Left ventricle myocardium inferior (tissue), 1 donor: ENCODE data around the gene PPTC7. TPM values are rescaled to one million over a fixed set of nuclear protein-coding genes. Genes with fewer than 3 reads are reported as not detected.

Source experiments
- DNase-seq: peaks from one replicate; pipeline ENCODE4 v3.0.0-alpha.2; 2020
- H3K27ac ChIP-seq: fragments of 200-600 bp; replicated peaks from 2 replicates; pipeline ENCODE4 v1.8.0; 2021
- H3K27me3 ChIP-seq: fragments of 200-600 bp; 2 replicates; pipeline ENCODE4 v1.8.0; 2021; ENCODE audit warnings: low read depth
- H3K36me3 ChIP-seq: fragments of 200-600 bp; 2 replicates; pipeline ENCODE4 v1.8.0; 2021
- H3K4me1 ChIP-seq: fragments of 200-600 bp; 2 replicates; pipeline ENCODE4 v1.8.0; 2021
- H3K4me3 ChIP-seq: fragments of 200-600 bp; 2 replicates; pipeline ENCODE4 v1.8.0; 2021; ENCODE audit warnings: mild to moderate bottlenecking, moderate library complexity
- H3K9me3 ChIP-seq: fragments of 200-600 bp; replicated peaks from 2 replicates; pipeline ENCODE4 v1.8.0; 2021
- intact Hi-C: fragments of 100-400 bp; cut with micrococcal nuclease; formaldehyde crosslinking; loops from one replicate; pipeline ENCODE4 v1.11.0; 2022
- total RNA-seq: library from RNA; stranded (reverse); fragmentation: NEBNext Ultra II Directional; extraction: Animal tissue kit (Norgen Biotek cat#: 25700); gene quantifications from one replicate; pipeline ENCODE4 v1.2.1, GENCODE V29; 2021
- TF ChIP-seq, protein P1 (sequence below): fragments of 200-600 bp; IDR thresholded peaks from 2 replicates; pipeline ENCODE4 v1.8.0; 2021; ENCODE audit warnings: antibody characterized with exemption, mild to moderate bottlenecking, borderline replicate concordance
- donor health status: DM: no; HTN: yes; CAD: no; lungs with severe emphysema.

PPTC7 gene
- total RNA-seq, 1 donor from 2014 or later, result 103 TPM

DNA sequence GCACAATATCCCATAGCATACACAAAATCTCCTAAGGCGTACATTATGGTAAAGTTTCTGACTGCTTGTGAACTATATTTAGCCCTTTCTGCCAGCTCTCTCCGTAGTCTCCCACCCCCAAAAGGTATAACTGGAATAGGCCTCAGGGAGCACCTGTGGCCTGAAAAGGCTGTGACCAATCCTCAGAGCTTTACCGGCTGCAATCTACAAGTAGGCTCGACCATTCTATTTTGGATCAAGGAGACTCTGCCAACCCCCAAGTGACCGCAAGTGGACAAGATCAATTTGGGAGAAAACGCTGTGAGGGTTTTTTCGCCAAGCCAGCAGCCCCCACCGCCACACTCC, 1.2 kb downstream of the PPTC7 start:
- Histone ChIP-seq H3K36me3 (no peaks in the 10 kb centered on the region), H3K4me1 (peaks cover 88% of the 10 kb centered on the region), H3K9me3 (no peaks in the 10 kb centered on the region), H3K27me3 (no peaks in the 10 kb centered on the region), H3K27ac (peak overlapping the region; percentile 91), H3K4me3 (peak overlapping the region; percentile 75)
- intact Hi-C loops, result no loop called here
- DNase-seq, result no peak
- TF ChIP-seq, protein P1, sequence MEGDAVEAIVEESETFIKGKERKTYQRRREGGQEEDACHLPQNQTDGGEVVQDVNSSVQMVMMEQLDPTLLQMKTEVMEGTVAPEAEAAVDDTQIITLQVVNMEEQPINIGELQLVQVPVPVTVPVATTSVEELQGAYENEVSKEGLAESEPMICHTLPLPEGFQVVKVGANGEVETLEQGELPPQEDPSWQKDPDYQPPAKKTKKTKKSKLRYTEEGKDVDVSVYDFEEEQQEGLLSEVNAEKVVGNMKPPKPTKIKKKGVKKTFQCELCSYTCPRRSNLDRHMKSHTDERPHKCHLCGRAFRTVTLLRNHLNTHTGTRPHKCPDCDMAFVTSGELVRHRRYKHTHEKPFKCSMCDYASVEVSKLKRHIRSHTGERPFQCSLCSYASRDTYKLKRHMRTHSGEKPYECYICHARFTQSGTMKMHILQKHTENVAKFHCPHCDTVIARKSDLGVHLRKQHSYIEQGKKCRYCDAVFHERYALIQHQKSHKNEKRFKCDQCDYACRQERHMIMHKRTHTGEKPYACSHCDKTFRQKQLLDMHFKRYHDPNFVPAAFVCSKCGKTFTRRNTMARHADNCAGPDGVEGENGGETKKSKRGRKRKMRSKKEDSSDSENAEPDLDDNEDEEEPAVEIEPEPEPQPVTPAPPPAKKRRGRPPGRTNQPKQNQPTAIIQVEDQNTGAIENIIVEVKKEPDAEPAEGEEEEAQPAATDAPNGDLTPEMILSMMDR, result no peak

DNA sequence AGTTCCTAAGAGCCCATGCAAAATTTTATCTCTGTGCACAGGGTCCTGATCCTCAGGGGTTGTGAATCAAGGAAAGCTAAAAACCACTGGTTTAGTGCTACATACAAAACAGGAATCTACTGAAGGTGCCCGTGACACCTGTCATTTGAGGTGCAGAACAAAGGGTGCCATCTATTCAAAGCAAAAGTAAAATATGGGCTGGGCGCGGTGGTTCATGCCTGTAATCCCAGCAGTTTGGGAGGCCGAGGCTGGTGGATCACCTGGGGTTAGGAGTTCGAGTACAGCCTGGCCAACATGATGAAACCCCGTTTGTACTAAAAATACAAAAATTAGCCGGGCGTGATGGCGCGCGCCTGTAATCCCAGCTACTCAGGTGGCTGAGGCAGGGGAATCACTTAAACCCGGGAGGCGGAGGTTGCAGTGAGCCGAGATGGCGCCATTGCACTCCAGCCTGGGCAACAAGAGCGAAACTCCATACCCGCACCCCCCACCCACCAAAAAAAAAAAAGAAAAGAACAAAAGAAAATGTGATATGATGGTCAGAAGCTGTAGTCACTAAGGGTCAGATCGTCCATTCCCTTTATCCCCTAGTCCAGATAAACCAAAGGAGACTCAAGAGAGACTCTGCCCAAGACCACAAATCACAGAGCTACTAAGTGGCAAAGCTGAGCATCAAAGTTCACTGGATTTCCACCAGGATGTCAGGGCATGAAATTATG, 3.4 kb downstream of the PPTC7 start:
- intact Hi-C loops, result no loop called here
- Histone ChIP-seq H3K27ac (peak overlapping the region; percentile 91), H3K4me3 (peak overlapping the region; percentile 75), H3K4me1 (peaks cover 93% of the 10 kb centered on the region), H3K9me3 (no peaks in the 10 kb centered on the region), H3K36me3 (no peaks in the 10 kb centered on the region), H3K27me3 (no peaks in the 10 kb centered on the region)
- TF ChIP-seq, protein P1, result no peak
- DNase-seq, result no peak

DNA sequence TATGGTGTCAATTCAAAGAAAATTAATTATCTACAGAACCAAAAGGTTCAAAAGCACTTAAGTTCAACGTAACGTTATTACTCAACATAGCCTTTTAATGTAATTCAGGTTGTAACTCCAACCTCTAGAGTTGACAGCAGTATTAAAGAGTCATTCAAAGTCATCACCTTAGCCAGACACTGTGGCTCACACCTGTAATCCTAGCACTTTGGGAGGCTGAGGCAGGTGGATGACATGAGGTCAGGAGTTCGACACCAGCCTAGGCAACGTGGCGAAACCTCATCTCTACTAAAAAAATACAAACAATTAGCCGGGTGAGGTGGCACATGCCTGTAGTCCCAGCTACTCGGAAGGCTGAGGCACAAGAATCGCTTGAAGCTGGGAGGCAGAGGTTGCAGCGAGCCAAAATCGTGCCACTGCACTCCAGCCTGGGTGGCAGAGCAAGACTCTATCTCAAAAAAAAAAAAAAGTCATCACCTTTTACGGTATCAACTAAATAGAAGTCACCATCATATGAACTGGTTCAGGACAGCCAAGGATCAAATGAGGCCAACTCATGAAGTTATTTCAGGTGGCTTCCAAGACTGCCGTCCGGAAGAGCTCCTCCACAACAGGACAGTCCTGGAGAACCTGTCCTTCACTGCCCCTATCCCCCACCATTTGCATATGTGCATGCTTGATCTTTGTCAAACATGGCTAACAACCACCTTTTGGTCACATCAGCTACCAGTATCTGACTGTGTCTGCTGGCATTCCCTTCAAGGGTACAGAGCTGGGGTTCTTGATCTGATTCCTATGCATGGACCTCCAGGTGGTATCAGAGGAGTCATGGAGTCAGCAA, 4.2 kb downstream of the PPTC7 start:
- DNase-seq, result no peak
- peak overlapping the region; percentile 75 for H3K4me3 ChIP-seq
- intact Hi-C loops, result no loop called here
- TF ChIP-seq, protein P1, result no peak
- H3K4me1 ChIP-seq, result peaks cover 93% of the 10 kb centered on the region
- H3K36me3 ChIP-seq, result no peaks in the 10 kb centered on the region
- H3K27ac ChIP-seq, result peak overlapping the region; percentile 91
- no peaks in the 10 kb centered on the region for H3K9me3 ChIP-seq
- H3K27me3 ChIP-seq, result no peaks in the 10 kb centered on the region

DNA sequence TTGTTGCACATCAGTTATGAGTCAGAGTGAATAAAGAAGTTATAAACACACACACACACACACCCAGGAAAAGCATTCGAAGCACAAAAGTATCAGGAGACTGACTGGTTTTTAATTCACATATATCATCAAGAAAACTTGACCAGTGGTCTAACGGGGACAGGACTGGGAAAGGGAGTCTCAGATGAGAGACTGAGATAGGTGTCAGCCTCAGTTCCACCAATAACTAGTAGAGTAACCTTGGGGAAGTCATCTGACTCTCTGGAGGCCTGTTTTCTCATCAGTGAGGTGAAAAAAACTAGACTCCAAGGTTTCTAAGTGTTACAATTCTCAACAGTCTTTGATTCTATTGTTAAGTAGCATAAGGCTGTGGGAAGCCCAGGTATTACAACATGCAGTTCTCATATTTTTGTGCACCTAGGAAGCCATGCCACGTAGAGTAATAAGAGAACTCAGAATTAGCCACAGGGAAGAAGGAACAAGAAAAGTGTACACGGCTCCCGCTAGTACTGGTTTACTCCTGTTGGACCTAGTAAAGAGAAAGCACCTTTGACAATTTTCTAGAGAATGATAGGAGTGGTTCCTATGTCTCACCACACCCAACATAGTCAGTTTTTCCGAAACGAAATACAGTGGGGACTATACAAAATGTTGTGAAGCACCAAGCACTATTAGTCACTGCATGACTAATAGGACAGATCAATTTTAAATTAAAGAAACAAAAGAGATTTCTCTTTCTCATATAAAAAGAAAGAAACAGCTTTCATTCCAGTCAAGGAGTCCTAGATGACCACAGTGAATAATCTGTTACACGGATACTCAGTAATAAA, 5.0 kb downstream of the PPTC7 start:
- intact Hi-C loops, result no loop called here
- TF ChIP-seq, protein P1, result no peak
- Histone ChIP-seq H3K4me1 (peaks cover 96% of the 10 kb centered on the region), H3K27ac (peak overlapping the region; percentile 91), H3K27me3 (no peaks in the 10 kb centered on the region), H3K9me3 (no peaks in the 10 kb centered on the region), H3K4me3 (peak overlapping the region; percentile 75), H3K36me3 (no peaks in the 10 kb centered on the region)
- DNase-seq, result no peak

DNA sequence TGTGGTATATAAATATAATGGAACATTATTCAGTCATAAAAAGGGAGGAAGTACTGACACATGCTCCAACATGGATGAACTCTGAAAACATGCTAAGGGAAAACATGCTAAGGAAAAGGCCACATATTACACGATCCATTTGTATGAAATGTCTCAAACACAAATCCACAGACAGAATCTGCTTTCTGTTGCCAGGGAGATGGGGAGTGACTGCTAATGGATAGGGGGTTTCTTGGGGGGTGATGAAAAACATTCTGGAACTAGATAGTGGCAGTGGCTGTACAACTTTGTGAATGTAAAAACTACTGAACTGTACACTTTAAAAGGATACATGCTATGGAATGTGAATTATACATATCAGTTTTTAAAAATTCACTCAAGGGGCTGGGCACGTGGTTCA, 6.6 kb downstream of the PPTC7 start:
- Histone ChIP-seq H3K4me1 (peaks cover 97% of the 10 kb centered on the region), H3K27me3 (no peaks in the 10 kb centered on the region), H3K27ac (peak overlapping the region; percentile 91), H3K36me3 (no peaks in the 10 kb centered on the region), H3K4me3 (no peak overlapping the region), H3K9me3 (peaks cover 14% of the 10 kb centered on the region)
- no peak for DNase-seq
- intact Hi-C loops, result no loop called here
- TF ChIP-seq, protein P1, result no peak
